ENCODE data around the gene EPHB3.
"Not testable (repeated sequence)": the region's sequence is repeated elsewhere in the genome, so short reads cannot be mapped to it uniquely, and the experiment has no call there.

Gene EPHB3

DNA sequence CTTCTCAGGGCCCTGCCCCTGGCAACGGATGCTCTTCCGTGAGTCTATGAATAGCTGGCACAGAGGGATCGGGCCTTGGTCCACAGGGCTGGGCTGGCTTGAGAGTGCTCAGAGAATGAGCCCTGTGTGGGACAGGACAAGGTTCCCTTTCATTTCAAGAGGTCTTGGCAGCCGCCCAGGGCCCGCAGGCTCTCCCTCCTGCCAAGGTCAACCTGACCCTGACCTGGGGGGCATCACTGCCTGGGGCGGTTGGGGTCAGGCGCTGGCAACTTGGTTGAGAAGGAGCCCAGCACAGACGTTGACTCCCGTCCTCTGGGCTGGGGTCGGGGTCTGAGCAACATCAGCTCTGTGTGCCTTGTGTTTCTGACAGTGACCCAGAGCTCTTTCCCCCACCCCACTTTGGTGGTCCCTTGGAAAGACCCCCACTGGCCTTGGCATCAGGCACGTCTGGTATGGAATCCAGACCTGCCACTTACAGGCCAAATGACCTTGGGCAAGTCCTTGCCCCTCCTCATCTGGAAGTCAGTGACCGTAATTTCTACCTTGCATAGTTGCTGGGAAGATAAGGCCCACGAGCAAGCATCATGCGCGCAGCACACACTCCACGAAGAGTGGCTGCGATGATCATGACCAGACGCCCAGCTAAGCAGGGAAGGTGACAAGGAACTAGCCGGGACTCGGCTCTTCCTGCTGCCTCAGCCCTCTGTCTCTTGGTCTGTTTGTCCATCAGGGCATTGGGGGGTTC is 36.4 kb downstream of the EPHB3 start:
- no peak for DNase-seq (ENCODE audit: extremely low read depth in 1 of 2, low read depth in 1 of 2)

DNA sequence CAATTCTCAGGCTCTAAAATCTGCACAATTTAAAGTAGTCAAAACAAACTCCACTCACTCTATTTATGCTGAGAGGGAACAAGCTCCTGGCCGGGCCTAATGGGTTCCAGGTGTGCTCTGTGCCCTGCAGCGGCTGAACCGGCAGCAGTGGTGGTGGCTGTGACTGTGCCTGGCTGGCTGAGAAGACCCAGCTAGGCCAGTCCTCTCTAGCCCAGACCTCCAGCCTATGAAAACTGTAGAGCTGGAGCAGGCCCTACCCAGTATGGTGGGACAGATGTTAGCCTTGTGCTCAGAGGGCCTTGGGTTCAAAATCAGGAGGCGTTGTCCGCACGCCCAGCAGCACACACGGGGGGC is 37.0 kb downstream of the EPHB3 start:
- DNase-seq (ENCODE audit: extremely low read depth in 1 of 2, low read depth in 1 of 2): no peak

DNA sequence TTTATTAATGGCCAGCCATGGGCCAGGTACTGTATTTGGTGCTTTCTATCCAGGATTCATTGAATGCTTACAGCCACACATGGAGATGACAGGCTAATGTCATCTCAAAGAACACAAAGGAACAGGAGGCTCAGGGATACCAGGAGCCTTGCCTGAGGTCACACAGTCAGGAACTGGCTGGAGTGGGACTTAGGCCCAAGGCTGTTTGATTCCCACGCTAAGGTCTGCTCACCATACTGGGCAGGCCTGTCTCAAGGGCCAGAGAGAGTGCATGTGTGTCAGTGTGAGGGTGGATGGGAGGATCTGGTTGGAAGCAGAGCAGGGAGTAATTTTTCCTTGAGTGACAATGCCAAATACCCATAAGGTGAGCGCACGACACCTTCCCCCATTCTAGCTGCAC is 37.6 kb downstream of the EPHB3 start:
- DNase-seq (ENCODE audit: extremely low read depth in 1 of 2, low read depth in 1 of 2): no peak

DNA sequence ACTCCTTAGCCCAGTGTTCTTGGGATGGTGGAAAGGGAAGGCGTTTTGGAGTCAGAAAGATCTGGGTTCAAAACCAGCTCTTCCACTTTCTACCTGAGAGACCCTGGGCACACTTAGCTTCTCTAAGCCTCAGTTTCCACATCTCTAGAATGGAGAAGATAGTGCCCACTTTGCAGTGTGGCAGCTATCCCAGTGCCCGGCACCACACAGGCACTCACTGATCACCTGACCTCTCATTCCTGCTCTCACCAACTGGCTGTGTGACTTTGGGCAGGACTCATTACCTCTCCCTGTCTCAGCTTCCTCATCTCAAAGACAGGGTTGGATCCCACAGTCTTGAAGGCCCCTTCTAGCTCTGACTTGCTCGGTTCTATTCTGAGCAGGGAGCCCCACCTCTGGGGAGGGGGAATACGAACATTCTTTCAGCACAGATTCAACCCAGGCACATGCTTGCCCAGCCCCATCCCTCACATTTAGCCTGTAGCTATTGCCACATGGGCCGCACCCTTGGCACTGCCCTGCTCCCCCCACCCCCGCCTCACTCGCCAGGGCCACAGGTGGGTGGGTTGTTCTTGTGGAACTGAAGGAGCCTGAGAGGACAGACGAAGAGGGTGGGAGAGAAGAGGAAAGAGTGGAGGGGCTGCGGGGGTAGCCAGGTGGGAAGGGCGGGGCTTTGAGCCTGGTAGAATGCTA is 39.2 kb downstream of the EPHB3 start:
- DNase-seq (ENCODE audit: extremely low read depth in 1 of 2, low read depth in 1 of 2): no peak

DNA sequence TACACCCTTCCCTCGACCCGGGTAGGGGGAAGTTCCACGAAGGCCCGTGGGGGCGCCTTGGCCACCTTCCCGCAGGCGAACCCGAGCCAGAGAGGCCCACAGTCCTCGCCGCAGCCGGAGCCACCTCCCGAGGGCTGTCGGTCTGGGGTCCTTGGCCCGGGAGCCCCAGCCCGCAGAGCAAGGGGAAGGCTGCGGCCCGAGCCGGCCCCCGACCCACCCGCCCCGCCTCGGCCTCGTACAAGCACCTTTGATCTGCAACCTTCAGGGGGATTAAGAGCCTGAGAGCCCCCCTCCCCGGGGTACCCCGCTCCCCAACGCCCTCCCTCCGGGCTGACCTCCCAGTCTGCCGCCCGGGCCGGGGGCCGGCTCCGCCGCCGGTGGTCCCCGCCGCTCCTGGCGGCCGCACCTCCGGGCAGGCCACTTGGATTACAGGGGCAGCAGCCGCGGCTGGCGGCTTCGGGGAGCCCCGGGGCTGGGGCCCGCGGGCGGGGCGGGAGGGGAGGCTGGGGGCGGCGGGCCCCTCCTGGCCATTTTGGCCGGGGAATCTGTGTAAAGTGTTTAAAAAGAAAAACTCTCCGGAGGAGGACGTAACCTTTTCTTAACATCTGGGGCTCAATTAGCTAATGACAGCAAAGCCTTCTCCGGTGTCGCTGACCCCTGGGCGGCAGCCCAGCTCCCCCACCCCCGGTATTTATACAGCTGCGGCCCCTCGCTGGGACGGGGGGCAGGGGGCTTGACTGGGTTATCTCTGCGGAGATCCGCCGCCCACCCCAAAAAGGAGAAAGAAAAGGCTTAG is 40.2 kb downstream of the EPHB3 start:
- DNase-seq (ENCODE audit: extremely low read depth in 1 of 2, low read depth in 1 of 2): no peak

DNA sequence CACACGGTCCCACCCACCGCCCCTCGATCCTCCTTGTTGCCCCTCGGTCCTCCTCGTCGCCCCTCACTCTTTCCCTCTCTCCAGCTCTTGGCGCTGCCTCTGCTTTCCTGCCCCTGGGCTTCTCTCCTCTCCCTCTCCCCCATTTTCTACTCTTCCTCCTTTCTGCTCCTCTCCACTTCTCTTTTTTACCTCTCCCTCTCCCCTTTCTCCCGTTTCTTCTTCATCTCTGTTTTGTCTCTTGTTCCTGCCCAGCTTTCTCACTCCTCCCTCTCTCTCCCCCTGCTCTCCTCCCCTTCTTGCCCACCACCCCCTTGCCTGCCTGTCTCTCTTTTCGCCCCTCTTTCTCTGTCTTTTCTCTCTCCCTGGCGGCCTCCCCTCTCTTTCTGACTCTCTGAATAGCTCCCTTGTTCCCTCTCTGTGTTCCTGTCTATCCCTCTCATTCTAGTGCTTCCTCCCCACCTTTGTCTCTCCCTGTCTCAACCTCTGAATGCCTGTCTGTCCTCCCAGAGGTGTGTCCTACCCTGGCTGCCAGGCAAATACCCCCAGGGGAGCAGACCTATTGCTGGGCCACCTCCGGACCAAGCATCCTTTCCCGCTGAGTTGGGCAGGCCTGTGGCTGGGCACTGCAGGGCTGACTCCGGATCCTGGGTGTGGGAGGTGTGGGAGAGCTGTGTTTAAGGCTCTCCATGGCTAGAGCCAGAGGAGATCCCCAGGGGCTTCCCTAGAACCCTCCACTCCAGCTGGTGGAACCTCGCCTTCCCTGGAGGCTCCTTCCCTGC is 41.0 kb downstream of the EPHB3 start:
- DNase-seq (ENCODE audit: extremely low read depth in 1 of 2, low read depth in 1 of 2): no peak

DNA sequence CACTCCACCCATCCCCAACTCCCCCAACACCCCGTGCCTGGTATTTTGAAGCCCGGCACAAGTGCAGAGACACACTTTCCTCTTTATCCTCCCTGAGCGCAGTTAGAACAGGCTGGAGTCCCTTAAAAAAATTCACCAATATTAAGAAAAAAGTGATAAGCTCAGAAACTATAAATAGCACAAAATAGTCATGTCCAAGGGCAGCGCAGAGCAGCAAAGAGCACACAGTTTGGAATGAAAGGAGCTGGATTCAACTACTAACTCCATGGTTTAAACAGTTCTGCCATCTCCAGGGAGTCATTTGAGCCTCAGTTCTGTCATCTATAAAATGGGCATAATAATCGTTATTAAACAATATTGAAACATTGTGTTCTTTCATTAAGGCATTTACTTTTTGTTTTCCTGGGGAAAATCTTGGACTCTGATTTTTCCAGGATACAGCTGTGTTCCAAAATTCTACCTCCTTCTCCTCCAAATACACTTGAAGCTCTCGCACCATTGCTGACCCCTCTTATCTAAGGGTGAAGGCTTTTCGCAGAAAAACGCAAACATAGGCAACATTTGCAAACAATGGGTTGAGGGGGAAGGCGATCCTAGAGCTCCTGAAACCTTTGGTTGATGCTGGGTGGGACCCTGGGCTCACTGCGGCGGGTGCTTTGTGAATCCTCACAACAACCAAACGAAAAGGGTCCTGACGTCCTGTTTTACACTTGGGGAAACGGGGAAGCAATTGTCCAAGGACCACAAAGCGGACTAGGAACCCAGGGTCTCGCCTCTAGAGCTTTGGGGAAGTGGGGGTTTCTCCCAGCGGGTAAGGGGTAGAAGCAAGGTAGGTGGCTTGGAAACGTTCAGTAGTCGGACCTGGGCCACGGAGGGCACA is 41.8 kb downstream of the EPHB3 start:
- DNase-seq (ENCODE audit: extremely low read depth in 1 of 2, low read depth in 1 of 2): no peak

DNA sequence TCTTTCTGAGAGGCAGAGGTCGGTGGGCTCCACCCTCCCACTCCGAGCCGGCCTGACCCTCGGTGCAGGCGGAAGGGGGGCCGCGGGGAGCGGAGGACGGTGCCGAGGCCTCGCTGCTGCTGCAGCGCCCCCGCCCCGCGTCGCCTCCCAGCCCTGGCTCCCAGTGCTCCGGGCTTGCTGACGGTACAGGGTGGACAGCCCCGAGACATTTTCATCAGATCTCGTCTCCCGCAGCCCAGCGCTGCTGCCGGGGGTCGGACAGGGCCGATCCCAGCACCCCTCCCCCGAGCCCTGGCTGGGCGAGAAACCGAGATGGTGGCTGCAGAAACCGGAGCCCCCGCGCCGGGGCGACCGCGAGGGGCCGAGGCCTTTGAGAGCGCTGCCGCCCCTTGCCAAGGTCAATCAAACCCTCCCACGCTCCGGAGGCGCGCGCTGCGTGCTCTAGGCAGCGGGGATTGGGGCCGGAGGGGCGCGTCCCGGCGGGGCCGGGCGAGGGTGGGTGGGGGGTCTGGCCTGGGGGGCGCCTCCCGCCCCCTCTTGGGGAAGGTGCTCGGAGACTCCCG is 42.5 kb downstream of the EPHB3 start:
- DNase-seq (ENCODE audit: extremely low read depth in 1 of 2, low read depth in 1 of 2): no peak

DNA sequence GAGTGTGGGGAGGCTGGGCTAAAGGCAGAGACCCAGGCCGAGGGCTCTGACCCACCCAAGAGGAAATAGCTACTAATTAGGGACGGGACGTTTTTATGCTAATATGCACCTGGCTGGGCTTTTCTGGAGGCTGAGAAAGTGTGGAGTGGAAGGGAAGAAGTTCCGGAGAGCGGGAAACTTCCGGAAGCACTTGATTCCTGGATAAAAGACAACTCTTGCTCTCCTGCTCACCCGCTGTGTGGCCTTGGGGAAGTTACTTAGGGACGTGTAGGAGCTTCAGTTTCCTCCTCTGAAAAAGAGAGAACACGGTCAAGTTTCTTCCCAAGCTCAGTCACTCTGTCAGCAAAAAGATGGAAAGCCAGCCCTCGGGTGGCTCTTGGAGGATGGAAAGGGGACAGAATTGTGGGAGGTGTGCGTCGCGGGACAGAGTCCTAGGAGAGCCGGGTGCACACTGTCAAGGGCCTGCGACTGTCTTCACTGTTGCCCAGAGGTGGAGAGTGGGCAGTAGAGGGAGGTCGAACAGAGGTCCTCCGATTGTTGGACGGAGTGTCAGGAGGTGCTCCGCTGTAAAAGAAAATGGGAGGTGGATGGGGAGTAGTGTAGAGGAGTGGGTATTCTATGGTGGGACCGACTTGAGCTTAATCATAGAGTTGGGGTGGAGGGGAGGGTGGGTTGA is 43.2 kb downstream of the EPHB3 start:
- DNase-seq (ENCODE audit: extremely low read depth in 1 of 2, low read depth in 1 of 2): no peak

DNA sequence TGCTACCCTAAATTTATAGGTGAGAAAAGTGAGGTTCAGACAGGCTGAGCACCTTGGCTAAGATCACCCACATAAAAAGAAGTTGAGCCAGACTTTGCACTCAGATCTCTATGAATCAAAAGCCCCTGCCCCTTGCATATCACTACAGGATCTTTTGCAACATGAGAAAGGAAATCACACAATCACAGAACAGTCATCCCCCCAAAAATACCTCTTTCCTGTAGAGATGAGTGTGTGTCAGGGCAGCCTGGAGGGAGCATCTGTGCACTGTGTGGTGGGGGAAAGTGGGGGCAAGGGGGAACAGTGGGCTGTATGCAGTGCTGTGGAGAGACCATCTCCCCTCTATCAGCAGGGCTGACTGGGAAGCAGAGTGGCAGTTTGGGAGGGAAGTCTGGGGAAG is 46.6 kb downstream of the EPHB3 start:
- DNase-seq (ENCODE audit: extremely low read depth in 1 of 2, low read depth in 1 of 2): no peak

DNA sequence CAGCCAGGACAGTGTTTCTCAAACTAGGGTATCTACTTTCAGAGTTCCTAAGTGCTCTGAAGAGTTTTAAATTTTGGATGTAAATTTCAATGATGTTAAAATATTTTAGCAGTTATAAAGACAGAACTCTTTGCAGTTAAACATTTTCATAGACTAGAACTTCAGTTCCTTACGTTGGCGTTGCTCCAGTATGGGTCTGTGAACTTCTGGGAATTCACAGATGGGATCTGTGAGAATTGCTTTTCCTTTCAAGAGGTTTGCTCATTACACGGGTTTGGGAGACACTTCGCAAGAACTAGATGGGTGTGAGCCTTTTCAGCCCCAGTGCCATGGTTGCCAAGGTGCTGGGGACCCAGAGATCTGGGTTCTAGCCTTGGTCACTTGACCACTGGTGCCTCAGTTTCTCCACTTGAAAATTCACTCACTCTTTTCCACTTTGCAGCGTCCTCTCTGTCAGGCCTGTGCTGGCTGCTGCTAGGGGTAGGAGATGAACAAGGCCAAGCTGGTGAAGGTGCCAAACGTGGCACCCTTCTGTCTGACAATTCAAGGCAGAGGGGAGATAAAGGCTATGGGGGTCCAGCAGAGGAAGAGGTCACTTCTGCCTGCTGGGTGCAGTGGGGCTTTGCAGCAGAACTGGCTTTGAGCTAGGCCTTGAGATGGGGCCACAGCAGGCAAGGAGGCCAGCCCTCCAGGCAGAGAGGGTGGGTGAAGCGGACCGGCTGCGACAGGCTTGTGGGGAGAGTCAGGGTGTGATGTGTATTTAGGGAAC is 48.1 kb downstream of the EPHB3 start:
- no peak for DNase-seq (ENCODE audit: extremely low read depth in 1 of 2, low read depth in 1 of 2)

DNA sequence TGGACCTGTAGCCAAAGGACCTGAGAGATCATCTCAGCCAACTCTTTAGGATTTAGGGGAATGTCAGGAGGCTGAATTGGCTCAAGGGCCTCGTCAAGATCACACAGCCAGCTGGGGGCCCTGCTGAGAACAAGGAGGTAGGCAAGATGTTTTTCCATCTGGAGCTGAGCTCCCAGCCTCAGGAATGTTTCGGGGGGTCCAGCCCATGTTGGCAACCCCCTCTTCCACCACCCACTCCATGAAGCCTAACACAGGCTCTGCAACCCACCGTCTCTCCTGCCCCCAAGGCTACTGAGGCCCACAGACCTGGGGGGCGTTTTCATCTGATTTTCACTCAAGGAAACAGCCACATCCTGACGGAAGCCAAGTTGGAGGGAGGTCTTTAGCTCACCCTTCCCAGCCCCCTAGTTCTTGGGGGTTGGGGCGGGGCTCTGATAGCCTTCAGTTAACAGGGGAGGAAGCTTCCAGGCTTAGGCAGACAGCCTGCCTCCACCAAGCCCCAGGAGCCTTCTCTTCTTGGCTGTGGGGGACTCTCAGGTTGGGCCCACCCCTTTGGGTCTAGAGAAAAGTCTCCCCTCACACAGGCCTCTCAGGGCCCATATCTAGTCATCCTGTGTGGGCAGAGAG is 48.8 kb downstream of the EPHB3 start:
- no peak for DNase-seq (ENCODE audit: extremely low read depth in 1 of 2, low read depth in 1 of 2)

DNA sequence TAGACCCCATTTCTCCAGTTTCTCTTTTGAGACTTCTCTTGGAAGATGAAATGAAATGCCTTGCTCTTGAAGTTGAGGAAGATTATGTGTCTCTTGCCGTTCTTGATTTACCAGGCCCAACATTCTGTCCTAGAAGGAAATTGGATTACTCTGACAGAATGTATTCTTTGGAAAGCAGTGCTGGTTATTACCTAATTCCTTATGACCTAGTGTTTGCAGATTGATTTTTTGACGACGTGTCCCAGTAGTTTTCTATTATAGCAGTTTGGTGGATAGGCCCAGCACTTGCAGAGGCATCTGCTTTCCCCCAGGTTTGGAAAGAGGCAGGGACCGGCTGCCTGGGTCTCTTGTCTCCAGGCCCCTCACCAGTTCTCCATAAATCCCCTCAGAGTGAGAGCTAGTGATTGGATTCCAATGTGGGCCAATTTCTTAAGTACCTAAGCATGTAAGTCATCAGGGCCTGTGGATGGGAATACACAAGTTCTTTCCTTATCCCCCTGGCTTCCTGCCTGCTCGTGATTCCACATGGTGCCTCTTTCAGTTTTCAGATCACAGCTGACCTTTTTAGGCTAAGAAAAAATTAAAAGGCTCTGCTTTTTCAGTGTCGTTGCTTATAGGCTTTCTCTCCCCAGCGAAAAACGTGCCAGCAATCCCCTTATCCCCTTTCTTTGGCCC is 50.2 kb downstream of the EPHB3 start:
- DNase-seq (ENCODE audit: extremely low read depth in 1 of 2, low read depth in 1 of 2): no peak

DNA sequence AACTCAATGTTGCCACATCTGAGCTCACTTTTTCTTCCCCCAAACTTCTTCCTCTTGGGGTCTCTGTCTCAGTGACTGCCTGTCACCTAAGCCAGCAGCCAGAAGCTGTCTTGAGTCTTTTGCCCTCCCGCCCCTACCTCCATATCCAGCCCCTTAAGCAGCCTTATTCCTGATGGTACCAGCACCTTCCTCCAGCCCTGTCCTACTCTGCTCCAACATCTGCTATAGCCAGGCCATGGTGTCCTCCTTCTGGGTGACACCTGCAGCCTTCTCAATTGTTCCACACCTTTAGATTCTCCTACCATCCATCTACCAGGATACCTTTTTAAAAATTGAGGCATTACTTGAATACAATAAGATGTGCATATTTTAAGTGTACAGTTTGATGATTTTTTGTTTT is 53.8 kb downstream of the EPHB3 start:
- DNase-seq (ENCODE audit: extremely low read depth in 1 of 2, low read depth in 1 of 2): no peak

DNA sequence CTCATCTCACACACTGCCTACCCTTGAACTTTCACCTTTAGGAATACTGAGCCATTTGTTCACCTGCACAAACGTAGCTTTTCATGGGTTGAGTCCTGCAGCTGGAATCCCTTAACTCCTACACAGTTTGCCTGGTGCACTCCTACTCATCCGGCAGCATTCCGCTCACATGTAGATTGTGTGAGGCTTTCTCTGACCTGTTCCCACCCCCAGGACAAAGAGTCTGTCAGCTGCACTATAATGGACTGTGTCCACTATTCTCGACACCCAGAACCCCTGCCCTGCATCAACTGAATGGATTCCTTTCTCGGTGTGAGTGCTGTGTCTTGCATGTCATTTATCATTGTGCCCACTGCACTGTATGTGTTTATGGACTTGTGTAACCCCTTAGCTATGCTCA is 54.9 kb downstream of the EPHB3 start:
- DNase-seq (ENCODE audit: extremely low read depth in 1 of 2, low read depth in 1 of 2): no peak

DNA sequence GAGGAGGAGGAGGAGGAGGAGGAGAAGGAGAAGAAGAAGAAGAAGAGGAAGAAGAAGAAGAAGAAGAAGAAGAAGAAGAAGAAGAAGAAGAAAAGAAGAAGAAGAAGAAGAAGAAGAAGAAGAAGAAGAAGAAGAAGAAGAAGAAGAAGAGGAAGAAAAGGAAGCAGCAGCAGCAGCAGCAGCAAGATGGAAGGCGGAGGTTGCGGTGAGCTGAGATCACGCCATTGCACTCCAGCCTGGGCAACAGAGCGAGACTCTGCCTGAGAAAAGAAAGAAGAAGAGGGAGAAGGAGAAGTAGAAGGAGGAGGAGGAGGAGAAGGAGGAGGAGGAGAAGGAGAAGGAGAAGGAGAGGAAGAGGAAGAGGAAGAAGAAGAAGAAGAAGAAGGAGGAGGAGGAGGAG is 55.7 kb downstream of the EPHB3 start:
- not testable (repeated sequence) for DNase-seq (ENCODE audit: extremely low read depth in 1 of 2, low read depth in 1 of 2)

DNA sequence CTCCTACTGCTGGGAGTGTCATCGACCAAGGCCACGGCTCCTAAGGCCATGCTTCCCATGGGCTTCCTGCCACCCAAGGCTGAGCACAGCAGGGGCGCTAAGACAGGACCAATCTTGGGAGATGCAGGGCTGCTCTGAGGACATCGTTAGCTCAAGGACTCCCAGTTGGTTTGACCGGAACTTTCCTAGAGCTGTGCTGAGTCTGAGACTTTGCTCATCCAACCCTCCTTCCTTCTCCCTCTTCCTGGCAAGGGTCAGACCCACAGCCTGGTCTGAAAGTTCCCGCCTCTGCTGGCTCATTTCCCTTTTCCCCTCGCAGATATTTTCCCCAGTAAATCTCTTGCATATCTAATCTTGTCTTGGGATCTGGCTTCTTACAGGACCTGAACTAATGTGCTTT is 57.2 kb downstream of the EPHB3 start:
- DNase-seq (ENCODE audit: extremely low read depth in 1 of 2, low read depth in 1 of 2): no peak

DNA sequence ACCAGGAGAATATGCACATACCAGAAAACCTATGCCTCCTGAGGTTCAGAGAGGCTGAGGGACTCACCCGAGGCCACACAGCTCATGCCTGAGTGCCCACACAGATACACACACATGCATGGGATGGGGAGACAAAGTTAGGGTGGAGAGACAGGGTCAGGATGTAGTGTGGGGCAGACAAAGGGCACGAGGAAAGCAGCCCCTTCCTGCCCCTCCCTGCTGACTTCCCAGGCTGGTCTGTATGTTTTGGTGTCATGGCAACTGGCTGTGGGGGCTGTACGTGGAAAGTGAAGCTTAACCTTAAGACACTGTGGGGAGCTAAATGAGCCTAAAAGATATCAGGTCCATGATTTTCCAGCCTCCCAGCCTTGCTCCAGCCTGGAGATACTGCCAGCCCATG is 57.8 kb downstream of the EPHB3 start:
- no peak for DNase-seq (ENCODE audit: extremely low read depth in 1 of 2, low read depth in 1 of 2)

All from stimulated activated CD8-positive, alpha-beta memory T cell treated with anti-CD3 and anti-CD28 coated beads, Interleukin-7, amount 100 ng/mL, for 48 hours (primary cell).